ENCODE results near the gene ARCN1. TPM values are rescaled to one million over a fixed set of nuclear protein-coding genes. Genes with fewer than 3 reads are reported as not detected.
"Not testable (repeated sequence)": the region's sequence is repeated elsewhere in the genome, so short reads cannot be mapped to it uniquely, and the experiment has no call there.

ARCN1 gene
- total RNA-seq, 1 donor from 2014 or later, result 99.4 TPM

GRCh38 chr11:118594984-118595383, 22.8 kb downstream of the ARCN1 start:
- H3K4me3 ChIP-seq; H3K9me3 ChIP-seq (replicated peaks); DNase-seq; intact Hi-C loops (cut with micrococcal nuclease); H3K27me3 ChIP-seq (ENCODE audit: low read depth): not testable (repeated sequence)
- Histone ChIP-seq H3K4me1 (peaks cover 42% of the 10 kb centered on the region), H3K27ac (replicated peaks) (peak overlapping the region; percentile 72), H3K36me3 (peaks cover 95% of the 10 kb centered on the region)
- TF ChIP-seq, protein P1, sequence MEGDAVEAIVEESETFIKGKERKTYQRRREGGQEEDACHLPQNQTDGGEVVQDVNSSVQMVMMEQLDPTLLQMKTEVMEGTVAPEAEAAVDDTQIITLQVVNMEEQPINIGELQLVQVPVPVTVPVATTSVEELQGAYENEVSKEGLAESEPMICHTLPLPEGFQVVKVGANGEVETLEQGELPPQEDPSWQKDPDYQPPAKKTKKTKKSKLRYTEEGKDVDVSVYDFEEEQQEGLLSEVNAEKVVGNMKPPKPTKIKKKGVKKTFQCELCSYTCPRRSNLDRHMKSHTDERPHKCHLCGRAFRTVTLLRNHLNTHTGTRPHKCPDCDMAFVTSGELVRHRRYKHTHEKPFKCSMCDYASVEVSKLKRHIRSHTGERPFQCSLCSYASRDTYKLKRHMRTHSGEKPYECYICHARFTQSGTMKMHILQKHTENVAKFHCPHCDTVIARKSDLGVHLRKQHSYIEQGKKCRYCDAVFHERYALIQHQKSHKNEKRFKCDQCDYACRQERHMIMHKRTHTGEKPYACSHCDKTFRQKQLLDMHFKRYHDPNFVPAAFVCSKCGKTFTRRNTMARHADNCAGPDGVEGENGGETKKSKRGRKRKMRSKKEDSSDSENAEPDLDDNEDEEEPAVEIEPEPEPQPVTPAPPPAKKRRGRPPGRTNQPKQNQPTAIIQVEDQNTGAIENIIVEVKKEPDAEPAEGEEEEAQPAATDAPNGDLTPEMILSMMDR (IDR thresholded peaks at IDR 0.05; ENCODE audit: borderline replicate concordance), result peak; percentile 65

- DNase-seq, result no peak
- H3K27me3 ChIP-seq (ENCODE audit: low read depth), result no peaks in the 10 kb centered on the region
- H3K36me3 ChIP-seq, result peaks cover 95% of the 10 kb centered on the region
- H3K4me3 ChIP-seq, result no peak overlapping the region
- peaks cover 47% of the 10 kb centered on the region for H3K4me1 ChIP-seq
- intact Hi-C loops (cut with micrococcal nuclease), result no loop called here
- peak overlapping the region; percentile 72 for H3K27ac ChIP-seq (replicated peaks)
- H3K9me3 ChIP-seq (replicated peaks), result no peaks in the 10 kb centered on the region
- TF ChIP-seq, protein P1 (IDR thresholded peaks at IDR 0.05; ENCODE audit: borderline replicate concordance), result no peak
Observed at GRCh38 chr11:118596224-118597146, 24.3 kb downstream of the ARCN1 start.

- H3K4me1 ChIP-seq, result peaks cover 44% of the 10 kb centered on the region
- intact Hi-C loops (cut with micrococcal nuclease), result no loop called here
- H3K36me3 ChIP-seq, result peaks cover 97% of the 10 kb centered on the region
- H3K9me3 ChIP-seq (replicated peaks), result no peaks in the 10 kb centered on the region
- no peak overlapping the region for H3K27ac ChIP-seq (replicated peaks)
- H3K27me3 ChIP-seq (ENCODE audit: low read depth), result no peaks in the 10 kb centered on the region
- H3K4me3 ChIP-seq, result no peak overlapping the region
- DNase-seq, result no peak
- TF ChIP-seq, protein P1 (IDR thresholded peaks at IDR 0.05; ENCODE audit: borderline replicate concordance), result no peak
Observed at GRCh38 chr11:118597556-118597955, 25.3 kb downstream of the ARCN1 start.

DNA sequence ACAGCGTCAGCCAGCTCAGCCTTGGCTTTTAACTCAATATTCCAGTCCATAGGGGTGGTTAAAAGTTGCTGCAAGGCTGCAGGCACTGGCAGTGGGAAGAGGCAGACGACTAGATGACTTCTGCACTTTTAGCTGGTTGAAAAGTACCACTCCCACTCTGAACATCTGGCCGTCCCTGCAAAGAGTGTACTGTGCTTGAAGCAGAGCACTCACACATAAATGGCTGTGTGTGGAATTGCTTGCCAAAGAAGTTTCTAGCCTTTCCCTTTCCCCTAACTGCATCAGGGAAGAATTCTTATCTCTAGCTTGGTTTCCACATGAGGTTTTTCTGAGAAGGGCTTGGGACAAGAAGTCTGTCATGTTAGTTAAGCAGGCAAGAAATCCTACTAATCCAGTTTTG, 30.1 kb downstream of the ARCN1 start:
- Histone ChIP-seq H3K27me3 (ENCODE audit: low read depth) (no peaks in the 10 kb centered on the region), H3K9me3 (replicated peaks) (no peaks in the 10 kb centered on the region), H3K4me1 (peaks cover 52% of the 10 kb centered on the region), H3K36me3 (peaks cover 60% of the 10 kb centered on the region), H3K27ac (replicated peaks) (peak overlapping the region; percentile 93), H3K4me3 (no peak overlapping the region)
- peak; percentile 52 for DNase-seq
- TF ChIP-seq, protein P1 (IDR thresholded peaks at IDR 0.05; ENCODE audit: borderline replicate concordance), result no peak
- intact Hi-C loops (cut with micrococcal nuclease), result no loop called here

- intact Hi-C loops (cut with micrococcal nuclease), result not testable (repeated sequence)
Observed at GRCh38 chr11:118603709-118604108, 31.5 kb downstream of the ARCN1 start.

GRCh38 chr11:118604566-118604965, 32.4 kb downstream of the ARCN1 start:
- TF ChIP-seq, protein P1 (IDR thresholded peaks at IDR 0.05; ENCODE audit: borderline replicate concordance), result no peak
- Histone ChIP-seq H3K4me3 (peak overlapping the region; percentile 12), H3K27me3 (ENCODE audit: low read depth) (no peaks in the 10 kb centered on the region), H3K27ac (replicated peaks) (peak overlapping the region; percentile 93), H3K9me3 (replicated peaks) (no peaks in the 10 kb centered on the region), H3K4me1 (peaks cover 71% of the 10 kb centered on the region), H3K36me3 (peaks cover 39% of the 10 kb centered on the region)
- intact Hi-C loops (cut with micrococcal nuclease), result no loop called here
- DNase-seq, result no peak

More at GRCh38 chr11:118603709-118604108, 31.5 kb downstream of the ARCN1 start:
- Histone ChIP-seq H3K4me1 (peaks cover 65% of the 10 kb centered on the region), H3K27ac (replicated peaks) (peak overlapping the region; percentile 93), H3K36me3 (peaks cover 47% of the 10 kb centered on the region)
- not testable (repeated sequence) for H3K27me3 ChIP-seq (ENCODE audit: low read depth); DNase-seq; H3K4me3 ChIP-seq; H3K9me3 ChIP-seq (replicated peaks)

Data from left ventricle myocardium inferior (tissue), 1 donor.